B cell (primary cell): ENCODE measurements around the gene RSL24D1. TPM values are rescaled to one million over a fixed set of nuclear protein-coding genes. Genes with fewer than 3 reads are reported as not detected.

Experiments
- ATAC-seq: fragments of 200-7000 bp; cut with Tn5 transposase; one replicate; pipeline ENCODE4 v1.10.0; 2021; ENCODE audit warnings: low read depth, mild to moderate bottlenecking, moderate number of reproducible peaks, moderate library complexity
- CTCF ChIA-PET: fragments of 350-600 bp; sonication (Branson Sonifier 250); formaldehyde crosslinking; loops from one replicate; lab custom pipeline; 2021; ENCODE audit warnings: antibody characterized with exemption, inconsistent platforms; lab: Charles Lee
- POLR2A ChIA-PET: fragments of 350-600 bp; sonication (Branson Sonifier 250); formaldehyde crosslinking; loops from one replicate; lab custom pipeline; 2021; ENCODE audit warnings: antibody characterized with exemption; lab: Charles Lee
- DNase-seq: peaks from one replicate; pipeline ENCODE4 v3.0.0; 2013
- H2AFZ ChIP-seq: 2 replicates; pipeline ENCODE4 v1.6.1; 2012; ENCODE audit warnings: mild to moderate bottlenecking, low read depth, low read length; ENCODE audit not compliant: insufficient read depth, poor library complexity, severe bottlenecking
- H3K27ac ChIP-seq, 2 donors: 1 replicate in 1 of 2; 2 replicates in 1 of 2; pipeline ENCODE4 v1.5.1; 2012 to 2013; ENCODE audit warnings: low read length in 2 of 2, mild to moderate bottlenecking in 2 of 2, moderate library complexity in 1 of 2
- H3K27me3 ChIP-seq, 4 experiments: fragments of 200-600 bp in 1 of 4; sonication (generic) in 1 of 4; replicated peaks in 1 of 4; 1 replicate in 2 of 4; 2 replicates in 2 of 4; pipeline versions ENCODE4 v1.6.1 to v1.7.0; 2013 to 2016; ENCODE audit warnings: low read length in 3 of 4, mild to moderate bottlenecking in 2 of 4, mixed read lengths in 1 of 4, moderate library complexity in 1 of 4; ENCODE audit not compliant: insufficient read depth in 4 of 4, control insufficient read depth in 3 of 4; ENCODE audit errors: control extremely low read depth in 1 of 4
- H3K36me3 ChIP-seq, 2 experiments: replicated peaks in 1 of 2; 1 replicate in 1 of 2; 2 replicates in 1 of 2; pipeline versions ENCODE4 v1.6.1 to v1.7.1; 2013; ENCODE audit warnings: low read length in 1 of 2; ENCODE audit not compliant: insufficient read depth in 2 of 2, control insufficient read depth in 1 of 2; ENCODE audit errors: control extremely low read depth in 1 of 2, extremely low read depth in 1 of 2
- H3K4me1 ChIP-seq, 2 donors: fragments of 200-600 bp in 1 of 2; sonication (generic) in 1 of 2; 1 replicate in 1 of 2; 2 replicates in 1 of 2; pipeline versions ENCODE4 v1.5.1 to v1.6.1; 2013 to 2017; ENCODE audit warnings: low read length in 2 of 2; ENCODE audit not compliant: control insufficient read depth in 2 of 2, insufficient read depth in 2 of 2
- H3K4me2 ChIP-seq: replicated peaks from 2 replicates; pipeline ENCODE3; 2012; ENCODE audit warnings: mild to moderate bottlenecking, low read depth, low read length; ENCODE audit not compliant: poor library complexity, severe bottlenecking
- H3K4me3 ChIP-seq, 5 experiments: fragments of 200-600 bp in 1 of 5; sonication (generic) in 1 of 5; 1 replicate in 3 of 5; 2 replicates in 2 of 5; pipeline versions ENCODE4 v1.5.1 to v1.7.0; 2011 to 2016; ENCODE audit warnings: low read length in 4 of 5, mild to moderate bottlenecking in 4 of 5, low read depth in 2 of 5, control low read depth in 1 of 5, moderate library complexity in 1 of 5; ENCODE audit not compliant: insufficient read depth in 1 of 5; ENCODE audit errors: control extremely low read depth in 1 of 5, extremely low read depth in 1 of 5
- H3K79me2 ChIP-seq: fragments of 200-600 bp; sonication (generic); one replicate; pipeline ENCODE4 v1.6.0; 2016; ENCODE audit warnings: low read length; ENCODE audit not compliant: control insufficient read depth, insufficient read depth
- H3K9ac ChIP-seq: fragments of 200-600 bp; sonication (generic); 2 replicates; pipeline ENCODE4 v1.6.1; 2017; ENCODE audit warnings: mild to moderate bottlenecking, low read length, moderate library complexity
- H3K9me3 ChIP-seq, 3 donors: one replicate each; pipeline versions ENCODE4 v1.6.1 to v1.7.1; 2013; ENCODE audit warnings: low read length in 2 of 3; ENCODE audit not compliant: control insufficient read depth in 2 of 3, insufficient read depth in 1 of 3; ENCODE audit errors: control extremely low read depth in 1 of 3
- H4K20me1 ChIP-seq: 2 replicates; pipeline ENCODE4 v1.6.0; 2012; ENCODE audit warnings: mild to moderate bottlenecking, low read length; ENCODE audit not compliant: insufficient read depth, control insufficient read depth, poor library complexity, severe bottlenecking
- H3K27ac Mint-ChIP-seq: one replicate; pipeline ENCODE4 v1.8.0; 2021; ENCODE audit warnings: mixed read lengths
- H3K27me3 Mint-ChIP-seq: one replicate; pipeline ENCODE4 v1.8.0; 2021; ENCODE audit warnings: mixed read lengths
- H3K4me1 Mint-ChIP-seq: one replicate; pipeline ENCODE4 v1.8.0; 2021; ENCODE audit warnings: mixed read lengths
- H3K4me3 Mint-ChIP-seq: one replicate; pipeline ENCODE4 v1.8.0; 2021; ENCODE audit warnings: mixed read lengths
- H3K9me3 Mint-ChIP-seq: one replicate; pipeline ENCODE4 v1.8.0; 2022; ENCODE audit warnings: mixed read lengths; ENCODE audit not compliant: insufficient read depth
- CTCF ChIP-seq: fragments of 200-600 bp; IDR thresholded peaks from one replicate; pipeline ENCODE4 v1.8.0; 2022; ENCODE audit warnings: antibody characterized with exemption, mild to moderate bottlenecking
- EZH2 ChIP-seq: IDR thresholded peaks from 2 replicates; pipeline ENCODE4 v1.6.1; 2012; ENCODE audit warnings: borderline replicate concordance, low read depth, mild to moderate bottlenecking, moderate library complexity, low read length; ENCODE audit not compliant: insufficient read depth, poor library complexity, severe bottlenecking
- WGBS: methylation state at CpG from one replicate; pipeline ENCODE4 v1.1.5; 2013; ENCODE audit warnings: missing lambda C conversion rate; ENCODE audit not compliant: insufficient coverage; 5-methylcytosine and 5-hydroxymethylcytosine counted together
- intact Hi-C: fragments of 100-400 bp; cut with micrococcal nuclease; formaldehyde crosslinking; loops from one replicate; pipeline ENCODE4 v1.10.0; 2022
- polyA plus RNA-seq: library from polyadenylated mRNA; depleted of rRNA; stranded (reverse); fragments of >200 nt; gene quantifications from 2 replicates; pipeline ENCODE4 v1.2.3, GENCODE V29; 2012
- total RNA-seq, 2 donors: library from RNA; stranded (reverse); fragments of 120-200 nt in 1 of 2; gene quantifications; 1 replicate in 1 of 2; 2 replicates in 1 of 2; pipeline versions ENCODE4 v1.2.3 to v1.2.4, GENCODE V29; 2013 to 2022

The RSL24D1 gene
- total and polyA plus RNA-seq, 2 donors (not counting 1 experiment from before 2014, with no cell fraction given) = 25.2 to 80.7 TPM

- Histone ChIP-seq H3K4me3 (no peak overlapping the region), H2AFZ (no peak overlapping the region), H3K36me3 (no peaks in the 10 kb centered on the region), H3K4me2 (no peak overlapping the region), H3K27me3 (no peaks in the 10 kb centered on the region), H3K9ac (no peak overlapping the region), H3K9me3 (no peaks in the 10 kb centered on the region), H3K4me1 (no peaks in the 10 kb centered on the region), H4K20me1 (no peaks in the 10 kb centered on the region), H3K79me2 (peaks cover 12% of the 10 kb centered on the region), H3K27ac (no peak overlapping the region)
- ChIA-PET CTCF (no interaction called here), POLR2A (no interaction called here)
- WGBS = 100% methylated on average over 1 of the region's 5 CpGs
- no peak overlapping the region for H3K27ac Mint-ChIP-seq
- H3K27me3 Mint-ChIP-seq = no peaks in the 10 kb centered on the region
- TF ChIP-seq EZH2 (no peak), CTCF (no peak)
- no peaks in the 10 kb centered on the region for H3K9me3 Mint-ChIP-seq
- H3K4me3 Mint-ChIP-seq = no peak overlapping the region
- intact Hi-C loops = no loop called here
- no peak for ATAC-seq
- H3K4me1 Mint-ChIP-seq = peaks cover 10% of the 10 kb centered on the region
- no peak for DNase-seq
Observed at GRCh38 chr15:55239440-55240124, 42.8 kb upstream of the RSL24D1 start.

- Mint-ChIP-seq H3K27me3 (no peaks in the 10 kb centered on the region), H3K9me3 (no peaks in the 10 kb centered on the region), H3K4me3 (no peak overlapping the region), H3K27ac (no peak overlapping the region), H3K4me1 (peaks cover 10% of the 10 kb centered on the region)
- Histone ChIP-seq H3K79me2 (peaks cover 7% of the 10 kb centered on the region), H3K9me3 (no peaks in the 10 kb centered on the region), H3K4me1 (no peaks in the 10 kb centered on the region), H3K36me3 (peaks cover 0 to 4% of the 10 kb centered on the region in 2 experiments), H3K27ac (no peak overlapping the region), H2AFZ (no peak overlapping the region), H3K9ac (no peak overlapping the region), H3K4me2 (no peak overlapping the region), H3K27me3 (no peaks in the 10 kb centered on the region), H4K20me1 (no peaks in the 10 kb centered on the region), H3K4me3 (no peak overlapping the region)
- TF ChIP-seq EZH2 (no peak), CTCF (no peak)
- ChIA-PET POLR2A (no interaction called here), CTCF (no interaction called here)
- WGBS = no CpG with 5 or more reads among the region's 2 CpGs
- intact Hi-C loops = no loop called here
- ATAC-seq = no peak
- no peak for DNase-seq
Observed at GRCh38 chr15:55238877-55239276, 42.1 kb upstream of the RSL24D1 start.
